ENCODE data around the gene GABARAPL2. TPM values are rescaled to one million over a fixed set of nuclear protein-coding genes. Genes with fewer than 3 reads are reported as not detected.

GABARAPL2 gene
- total RNA-seq, 1 experiment from 2014 or later, result 76.9 TPM

DNA sequence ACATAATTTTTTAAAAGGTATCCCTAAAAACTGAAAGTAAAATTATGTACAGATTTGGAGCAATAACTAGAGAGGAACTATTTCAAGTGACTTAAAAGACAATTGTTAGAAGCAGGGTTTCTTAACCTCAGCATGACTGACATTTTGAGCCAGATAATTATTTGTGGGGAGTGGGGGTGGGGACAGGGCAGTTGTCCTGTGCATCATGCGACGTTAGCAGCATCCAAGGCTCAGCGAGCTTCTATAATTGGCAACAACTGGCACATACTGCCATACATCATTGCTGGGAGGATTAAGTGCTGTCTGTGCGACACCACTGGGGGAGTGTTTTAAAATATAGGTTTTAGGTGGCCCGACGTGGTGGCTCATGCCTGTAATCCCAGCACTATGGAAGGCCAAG lies 27.1 kb downstream of the GABARAPL2 start:
- Histone ChIP-seq H3K4me3 (replicated peaks in 1 of 2; ENCODE audit: low read depth in 1 of 2, low read length in 2 of 2) (no peak overlapping the region), H3K27ac (ENCODE audit: low read depth, low read length) (no peak overlapping the region), H3K9me3 (ENCODE audit: control insufficient read depth in 1 of 2, insufficient read depth in 1 of 2, low read depth in 1 of 2, low read length in 2 of 2) (no peaks in the 10 kb centered on the region), H3K9me2 (ENCODE audit: insufficient read depth) (no peaks in the 10 kb centered on the region), H3K27me3 (ENCODE audit: insufficient read depth, low read length) (no peaks in the 10 kb centered on the region), H3K4me2 (ENCODE audit: low read length) (no peak overlapping the region), H2AFZ (ENCODE audit: low read depth, low read length, poor library complexity, severe bottlenecking) (no peak overlapping the region), H4K20me1 (ENCODE audit: insufficient read depth) (no peaks in the 10 kb centered on the region), H3K4me1 (ENCODE audit: control insufficient read depth in 1 of 2, insufficient read depth in 2 of 2, low read length in 2 of 2) (peaks cover 0 to 8% of the 10 kb centered on the region in 2 experiments; a peak in 1 of 4 replicates), H3K9ac (ENCODE audit: low read length) (no peak overlapping the region), H3K79me2 (ENCODE audit: insufficient read depth, low read length) (no peaks in the 10 kb centered on the region), H3K36me3 (ENCODE audit: control insufficient read depth in 1 of 2, insufficient read depth in 2 of 2, low read length in 2 of 2) (peaks cover 0 to 13% of the 10 kb centered on the region in 2 experiments; a peak in 1 of 4 replicates)
- ChIA-PET POLR2A (no interaction called here), CTCF (no interaction called here), RAD21 (ENCODE audit: low non-redundant PET in 1 of 2, low total read pairs in 2 of 2, uncharacterized antibody in 2 of 2, unreplicated experiment in 2 of 2) (no interaction called here)
- no peak for ATAC-seq
- no peak for DNase-seq (ENCODE audit: low read depth, low spot score)
- TF ChIP-seq, protein P1, sequence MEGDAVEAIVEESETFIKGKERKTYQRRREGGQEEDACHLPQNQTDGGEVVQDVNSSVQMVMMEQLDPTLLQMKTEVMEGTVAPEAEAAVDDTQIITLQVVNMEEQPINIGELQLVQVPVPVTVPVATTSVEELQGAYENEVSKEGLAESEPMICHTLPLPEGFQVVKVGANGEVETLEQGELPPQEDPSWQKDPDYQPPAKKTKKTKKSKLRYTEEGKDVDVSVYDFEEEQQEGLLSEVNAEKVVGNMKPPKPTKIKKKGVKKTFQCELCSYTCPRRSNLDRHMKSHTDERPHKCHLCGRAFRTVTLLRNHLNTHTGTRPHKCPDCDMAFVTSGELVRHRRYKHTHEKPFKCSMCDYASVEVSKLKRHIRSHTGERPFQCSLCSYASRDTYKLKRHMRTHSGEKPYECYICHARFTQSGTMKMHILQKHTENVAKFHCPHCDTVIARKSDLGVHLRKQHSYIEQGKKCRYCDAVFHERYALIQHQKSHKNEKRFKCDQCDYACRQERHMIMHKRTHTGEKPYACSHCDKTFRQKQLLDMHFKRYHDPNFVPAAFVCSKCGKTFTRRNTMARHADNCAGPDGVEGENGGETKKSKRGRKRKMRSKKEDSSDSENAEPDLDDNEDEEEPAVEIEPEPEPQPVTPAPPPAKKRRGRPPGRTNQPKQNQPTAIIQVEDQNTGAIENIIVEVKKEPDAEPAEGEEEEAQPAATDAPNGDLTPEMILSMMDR (IDR thresholded peaks at IDR 0.05 in 2 of 3, conservative IDR thresholded peaks at IDR 0.05 in 1 of 3; ENCODE audit: borderline replicate concordance in 1 of 3, insufficient read depth in 1 of 3, low read depth in 2 of 3, low read length in 2 of 3), result no peak
- TF ChIP-seq, protein P2, sequence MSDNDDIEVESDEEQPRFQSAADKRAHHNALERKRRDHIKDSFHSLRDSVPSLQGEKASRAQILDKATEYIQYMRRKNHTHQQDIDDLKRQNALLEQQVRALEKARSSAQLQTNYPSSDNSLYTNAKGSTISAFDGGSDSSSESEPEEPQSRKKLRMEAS (IDR thresholded peaks at IDR 0.05), result no peak
- TF ChIP-seq ELF1 (IDR thresholded peaks at IDR 0.05; ENCODE audit: borderline replicate concordance, low read depth) (no peak), EZH2 (IDR thresholded peaks at IDR 0.05) (no peak), ZFX (IDR thresholded peaks at IDR 0.05) (no peak), JUND (IDR thresholded peaks at IDR 0.05) (no peak)
- TF ChIP-seq, protein P3, sequence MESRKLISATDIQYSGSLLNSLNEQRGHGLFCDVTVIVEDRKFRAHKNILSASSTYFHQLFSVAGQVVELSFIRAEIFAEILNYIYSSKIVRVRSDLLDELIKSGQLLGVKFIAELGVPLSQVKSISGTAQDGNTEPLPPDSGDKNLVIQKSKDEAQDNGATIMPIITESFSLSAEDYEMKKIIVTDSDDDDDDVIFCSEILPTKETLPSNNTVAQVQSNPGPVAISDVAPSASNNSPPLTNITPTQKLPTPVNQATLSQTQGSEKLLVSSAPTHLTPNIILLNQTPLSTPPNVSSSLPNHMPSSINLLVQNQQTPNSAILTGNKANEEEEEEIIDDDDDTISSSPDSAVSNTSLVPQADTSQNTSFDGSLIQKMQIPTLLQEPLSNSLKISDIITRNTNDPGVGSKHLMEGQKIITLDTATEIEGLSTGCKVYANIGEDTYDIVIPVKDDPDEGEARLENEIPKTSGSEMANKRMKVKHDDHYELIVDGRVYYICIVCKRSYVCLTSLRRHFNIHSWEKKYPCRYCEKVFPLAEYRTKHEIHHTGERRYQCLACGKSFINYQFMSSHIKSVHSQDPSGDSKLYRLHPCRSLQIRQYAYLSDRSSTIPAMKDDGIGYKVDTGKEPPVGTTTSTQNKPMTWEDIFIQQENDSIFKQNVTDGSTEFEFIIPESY (IDR thresholded peaks at IDR 0.05; ENCODE audit: extremely low read depth, insufficient replicate concordance, low read length), result no peak
- TF ChIP-seq, protein P4, sequence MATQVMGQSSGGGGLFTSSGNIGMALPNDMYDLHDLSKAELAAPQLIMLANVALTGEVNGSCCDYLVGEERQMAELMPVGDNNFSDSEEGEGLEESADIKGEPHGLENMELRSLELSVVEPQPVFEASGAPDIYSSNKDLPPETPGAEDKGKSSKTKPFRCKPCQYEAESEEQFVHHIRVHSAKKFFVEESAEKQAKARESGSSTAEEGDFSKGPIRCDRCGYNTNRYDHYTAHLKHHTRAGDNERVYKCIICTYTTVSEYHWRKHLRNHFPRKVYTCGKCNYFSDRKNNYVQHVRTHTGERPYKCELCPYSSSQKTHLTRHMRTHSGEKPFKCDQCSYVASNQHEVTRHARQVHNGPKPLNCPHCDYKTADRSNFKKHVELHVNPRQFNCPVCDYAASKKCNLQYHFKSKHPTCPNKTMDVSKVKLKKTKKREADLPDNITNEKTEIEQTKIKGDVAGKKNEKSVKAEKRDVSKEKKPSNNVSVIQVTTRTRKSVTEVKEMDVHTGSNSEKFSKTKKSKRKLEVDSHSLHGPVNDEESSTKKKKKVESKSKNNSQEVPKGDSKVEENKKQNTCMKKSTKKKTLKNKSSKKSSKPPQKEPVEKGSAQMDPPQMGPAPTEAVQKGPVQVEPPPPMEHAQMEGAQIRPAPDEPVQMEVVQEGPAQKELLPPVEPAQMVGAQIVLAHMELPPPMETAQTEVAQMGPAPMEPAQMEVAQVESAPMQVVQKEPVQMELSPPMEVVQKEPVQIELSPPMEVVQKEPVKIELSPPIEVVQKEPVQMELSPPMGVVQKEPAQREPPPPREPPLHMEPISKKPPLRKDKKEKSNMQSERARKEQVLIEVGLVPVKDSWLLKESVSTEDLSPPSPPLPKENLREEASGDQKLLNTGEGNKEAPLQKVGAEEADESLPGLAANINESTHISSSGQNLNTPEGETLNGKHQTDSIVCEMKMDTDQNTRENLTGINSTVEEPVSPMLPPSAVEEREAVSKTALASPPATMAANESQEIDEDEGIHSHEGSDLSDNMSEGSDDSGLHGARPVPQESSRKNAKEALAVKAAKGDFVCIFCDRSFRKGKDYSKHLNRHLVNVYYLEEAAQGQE (IDR thresholded peaks at IDR 0.05; ENCODE audit: low read depth), result no peak
- no TSS peak for BruUV-seq (replicated peaks)
- intact Hi-C loops (cut with micrococcal nuclease), result no loop called here

Measured in HCT116 (cell line).